ENCODE data around the gene CCDC195.

GRCh38 chr2:224709301-224709700 is 6.9 kb downstream of the CCDC195 start:
- TF ChIP-seq CTCF (IDR thresholded peaks at IDR 0.05; ENCODE audit: insufficient read depth, low read length, poor library complexity, severe bottlenecking) (no peak), EZH2phosphoT487 (conservative IDR thresholded peaks at IDR 0.05; ENCODE audit: low read length) (no peak)
